ENCODE measurements around the gene HCN3.
A peak's percentile ranks its signal among the peaks of the same experiment; 100 is the strongest.
"Not testable (repeated sequence)": the region's sequence is repeated elsewhere in the genome, so short reads cannot be mapped to it uniquely, and the experiment has no call there.

The HCN3 gene

DNA sequence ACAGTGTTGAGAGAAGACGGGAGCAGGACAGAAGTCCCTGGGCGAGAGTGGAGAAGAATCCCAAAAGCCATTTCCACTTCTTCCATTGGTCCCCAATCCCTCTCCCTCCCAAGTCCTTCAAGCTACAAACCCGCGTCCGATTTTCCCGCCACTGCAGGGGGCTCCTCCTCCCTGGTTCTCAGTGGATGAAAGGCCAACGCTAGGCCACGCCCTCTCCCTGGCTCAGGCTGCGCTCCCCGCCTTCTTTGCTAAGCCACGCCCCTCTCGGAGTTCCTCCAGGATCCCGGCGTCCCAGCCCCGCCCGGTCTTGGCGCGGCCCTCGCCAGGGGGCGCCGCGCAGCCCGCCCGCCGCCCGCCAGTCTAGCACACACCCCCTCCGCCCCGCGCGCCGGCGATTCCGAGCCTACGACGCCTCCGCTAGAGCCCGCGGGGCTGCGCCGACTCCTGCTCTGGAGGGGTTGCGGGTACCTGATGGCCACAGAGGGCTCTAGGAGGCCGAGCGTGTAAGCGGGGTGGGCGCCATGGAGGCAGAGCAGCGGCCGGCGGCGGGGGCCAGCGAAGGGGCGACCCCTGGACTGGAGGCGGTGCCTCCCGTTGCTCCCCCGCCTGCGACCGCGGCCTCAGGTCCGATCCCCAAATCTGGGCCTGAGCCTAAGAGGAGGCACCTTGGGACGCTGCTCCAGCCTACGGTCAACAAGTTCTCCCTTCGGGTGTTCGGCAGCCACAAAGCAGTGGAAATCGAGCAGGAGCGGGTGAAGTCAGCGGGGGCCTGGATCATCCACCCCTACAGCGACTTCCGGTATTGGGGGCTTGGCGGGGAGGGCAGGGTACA, at the start of gene HCN3:
TSS of gene HCN3 (plus strand) at position 394 of the 832 bp plus-strand sequence. CDS start at position 522, 128 bp downstream.
- peak; percentile 91 to 98 for DNase-seq

- DNase-seq = no peak
Measured at GRCh38 chr1:155228096-155228427, 49.2 kb upstream of the HCN3 start.

DNA sequence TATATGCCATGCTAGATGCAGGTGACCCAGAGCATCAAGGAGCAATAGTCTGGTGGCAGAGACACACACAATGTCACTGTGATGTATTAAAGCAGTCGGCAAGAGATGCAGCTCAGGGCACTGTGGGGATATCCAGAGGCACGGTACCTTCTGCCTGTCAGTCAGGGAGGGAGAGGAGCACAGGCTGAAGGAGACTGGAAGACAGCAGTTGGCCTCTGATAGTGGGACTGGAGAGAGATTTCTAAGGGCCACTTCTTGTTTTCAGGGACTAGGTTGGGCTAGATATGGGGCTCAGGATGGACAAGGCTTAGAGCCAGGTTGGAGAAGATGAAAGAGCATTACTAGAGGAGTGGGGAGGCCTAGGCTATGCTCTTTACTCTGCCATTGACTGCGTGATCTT, 46.0 kb upstream of the HCN3 start:
- not testable (repeated sequence) for DNase-seq

DNA sequence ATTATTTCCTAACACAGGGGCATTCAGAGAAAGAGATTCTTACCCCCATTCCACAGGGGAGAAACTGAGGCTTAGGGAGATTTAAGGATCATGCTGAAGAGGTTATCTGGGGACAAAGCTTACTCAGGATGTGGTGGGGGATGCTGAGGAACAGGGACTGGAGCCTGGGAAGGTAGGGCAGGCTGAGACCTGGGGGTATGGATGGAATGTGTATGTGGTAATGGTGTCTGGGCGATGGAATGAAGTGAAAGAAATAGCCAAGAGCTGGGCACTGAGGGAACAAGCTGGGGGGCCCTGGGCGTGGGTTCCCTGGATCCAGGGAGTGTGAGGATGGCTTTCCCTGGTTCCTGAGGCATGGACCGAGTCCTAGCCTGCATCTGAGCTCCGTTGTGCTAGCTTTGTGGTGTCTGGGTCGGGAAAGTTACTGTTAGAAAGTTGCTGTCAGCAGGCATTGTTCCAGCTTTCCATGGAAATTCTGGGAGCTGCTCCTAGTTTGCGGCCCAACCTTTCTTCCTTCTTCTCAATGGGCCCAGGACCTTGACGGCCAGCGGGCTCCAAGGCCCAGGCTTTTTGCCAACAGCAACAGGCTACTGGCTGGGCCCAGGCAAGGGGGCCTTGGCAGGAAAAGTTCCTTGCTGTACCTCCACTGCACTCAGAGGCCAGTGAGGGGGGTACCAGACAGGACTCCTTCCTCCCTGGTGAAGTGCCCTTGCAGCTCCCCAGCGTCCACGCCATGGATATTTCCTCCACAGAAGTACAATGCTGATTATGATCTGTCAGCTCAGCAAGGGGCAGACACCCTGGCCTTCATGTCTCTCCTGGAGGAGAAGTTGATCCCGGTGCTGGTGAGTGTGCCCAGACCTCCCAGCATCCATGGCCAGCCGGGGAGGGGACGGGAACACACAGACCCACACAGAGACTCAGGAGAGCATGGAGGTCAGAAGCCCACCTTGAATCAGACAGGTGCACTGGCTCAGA, 45.0 kb upstream of the HCN3 start:
- not testable (repeated sequence) for DNase-seq

- DNase-seq = not testable (repeated sequence)
Measured at GRCh38 chr1:155233502-155233901, 43.8 kb upstream of the HCN3 start.

- DNase-seq = not testable (repeated sequence)
Measured at GRCh38 chr1:155235375-155235774, 41.9 kb upstream of the HCN3 start.

- peak in 1 of 2 donors; percentile 43 for DNase-seq
Measured at GRCh38 chr1:155236451-155236850, 40.8 kb upstream of the HCN3 start.

GRCh38 chr1:155241069-155241679, 36.1 kb upstream of the HCN3 start:
- DNase-seq = peak; percentile 81 to 92

DNA sequence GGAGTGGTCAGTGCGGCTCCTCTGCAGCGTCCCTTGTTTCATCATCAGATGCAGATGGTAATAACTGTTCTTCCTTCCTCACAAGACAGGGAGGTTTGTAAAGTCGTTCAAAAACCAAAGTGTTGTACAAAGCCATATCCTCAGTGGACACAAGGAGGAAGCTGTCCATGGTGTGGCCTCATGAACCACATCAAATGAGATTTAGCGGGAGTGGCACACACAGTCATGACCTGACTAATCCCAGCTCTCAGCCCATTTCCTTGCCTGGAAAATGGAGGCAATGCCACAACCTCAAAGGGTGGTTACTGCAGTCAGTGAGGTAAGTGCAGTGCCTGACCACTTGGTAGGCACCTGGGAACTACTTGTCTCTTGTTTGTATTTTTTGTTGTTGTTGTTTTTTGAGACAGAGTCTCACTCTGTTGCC, 35.4 kb upstream of the HCN3 start:
- DNase-seq = peak; percentile 82 to 86

- DNase-seq = no peak
Measured at GRCh38 chr1:155242805-155243358, 34.4 kb upstream of the HCN3 start.

- peak; percentile 95 for DNase-seq
Measured at GRCh38 chr1:155244368-155245162, 32.7 kb upstream of the HCN3 start.

DNA sequence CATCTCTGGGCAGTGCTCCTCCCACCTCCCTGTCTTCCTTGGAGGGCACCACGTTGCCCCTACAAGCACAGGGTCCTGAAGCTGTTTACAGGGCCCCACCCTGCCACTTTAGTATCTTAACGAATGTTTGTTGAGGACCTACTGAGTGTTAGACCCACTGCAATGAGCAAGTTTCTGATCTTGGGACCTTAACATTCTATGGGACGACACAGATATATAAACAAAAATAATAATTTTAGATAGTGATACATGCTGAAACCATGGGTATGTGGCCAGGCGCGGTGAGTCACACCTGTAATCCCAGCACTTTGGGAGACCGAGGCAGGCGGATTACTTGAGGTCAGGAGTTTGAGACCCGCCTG, 32.1 kb upstream of the HCN3 start:
- DNase-seq = no peak

- DNase-seq = not testable (repeated sequence)
Measured at GRCh38 chr1:155246796-155247195, 30.5 kb upstream of the HCN3 start.

- no peak for DNase-seq
Measured at GRCh38 chr1:155247667-155248553, 29.4 kb upstream of the HCN3 start.

DNA sequence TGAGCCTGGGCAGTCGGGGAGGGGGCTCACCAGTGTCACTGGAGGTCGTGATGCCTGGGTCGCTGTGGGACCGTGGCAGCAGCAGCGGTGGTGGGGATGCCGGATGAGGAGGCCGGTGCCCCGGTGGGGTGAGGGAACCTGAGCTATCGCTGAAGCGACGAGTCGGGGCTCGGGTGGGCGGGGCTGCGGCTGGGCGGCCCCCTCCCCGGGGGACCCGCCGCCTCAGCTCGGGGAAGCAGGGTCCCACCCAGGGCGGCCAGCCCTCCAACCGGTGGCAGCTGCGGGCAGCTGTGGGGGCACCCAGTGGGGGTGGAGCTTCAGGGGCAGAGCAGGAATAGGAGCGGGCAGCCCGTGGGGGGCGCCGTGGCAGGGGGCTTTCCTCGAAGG, 27.0 kb upstream of the HCN3 start:
- DNase-seq = no peak

GRCh38 chr1:155250633-155251449, 26.4 kb upstream of the HCN3 start:
- peak; percentile 81 to 98 for DNase-seq

GRCh38 chr1:155251566-155251965, 25.7 kb upstream of the HCN3 start:
- no peak for DNase-seq

- no peak for DNase-seq
Measured at GRCh38 chr1:155253208-155253607, 24.1 kb upstream of the HCN3 start.

DNA sequence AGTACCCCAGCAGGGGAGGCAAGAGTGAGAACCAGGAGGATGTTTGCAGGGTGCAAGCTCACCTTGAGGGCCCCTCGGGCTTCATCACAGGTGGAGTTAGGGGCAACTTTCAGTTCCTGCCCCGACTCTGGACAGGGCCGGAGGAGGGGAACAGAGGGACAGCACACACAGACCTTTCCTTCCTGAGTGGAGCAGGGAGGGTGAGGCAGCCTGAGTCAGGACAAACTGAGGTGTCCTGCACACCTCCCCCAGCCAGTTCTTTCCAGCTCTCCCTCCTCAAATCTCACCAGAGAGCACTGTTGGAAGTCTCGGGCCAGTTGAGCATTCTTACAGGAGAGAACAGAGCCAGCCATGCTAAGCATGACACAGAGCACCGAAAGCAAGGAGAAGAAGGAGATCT, 23.5 kb upstream of the HCN3 start:
- no peak for DNase-seq

DNA sequence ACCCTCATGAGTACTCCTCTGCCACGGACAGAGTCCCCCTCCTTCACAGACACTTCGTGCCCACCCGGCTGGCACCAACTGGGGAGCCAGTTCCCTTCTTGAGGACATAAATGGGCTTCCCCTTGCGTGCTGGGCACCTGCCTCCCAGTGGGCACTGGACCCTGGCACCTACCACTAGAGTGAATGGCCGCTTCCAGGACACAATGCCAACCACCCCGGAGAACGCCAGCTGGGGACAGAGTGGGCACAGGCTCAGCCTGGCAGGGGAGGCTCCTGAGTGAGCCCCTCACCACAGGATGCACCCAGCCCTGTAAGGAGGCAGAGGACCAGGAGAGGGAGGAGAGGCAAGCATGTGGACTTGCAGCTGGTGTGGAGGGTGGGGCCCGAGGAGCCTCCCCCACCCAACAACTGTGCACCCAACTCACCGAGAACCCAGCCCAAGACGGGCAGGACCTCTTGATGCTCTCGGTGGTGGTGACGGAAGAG, 23.0 kb upstream of the HCN3 start:
- no peak for DNase-seq

Data from inflammatory macrophage treated with lipopolysaccharide for 1 hour (primary cell).